SK-N-MC (cell line): ENCODE measurements around the gene CCDC187.

Source experiments
- DNase-seq: peaks from one replicate; pipeline ENCODE4 v3.0.0-alpha.2; 2011; ENCODE audit warnings: low read depth, low spot score
- H3K27ac ChIP-seq: fragments of 200-600 bp; sonication (generic); 2 replicates; pipeline ENCODE4 v1.5.1; 2016; ENCODE audit warnings: mixed run types
- H3K36me3 ChIP-seq: fragments of 200-600 bp; sonication (generic); 2 replicates; pipeline ENCODE4 v1.6.1; 2017; ENCODE audit warnings: antibody characterized with exemption, low read length, mixed read lengths; ENCODE audit not compliant: insufficient read depth
- H3K4me3 ChIP-seq: fragments of 200-600 bp; sonication (generic); 2 replicates; pipeline ENCODE4 v1.5.1; 2016
- H3K9ac ChIP-seq: fragments of 200-600 bp; sonication (generic); 2 replicates; pipeline ENCODE4 v1.8.0; 2017; ENCODE audit warnings: mixed run types, mixed read lengths; ENCODE audit not compliant: insufficient read length
- H3K9me3 ChIP-seq: fragments of 200-600 bp; sonication (generic); 2 replicates; pipeline ENCODE4 v1.6.1; 2017; ENCODE audit warnings: low read depth, mild to moderate bottlenecking, antibody characterized with exemption, low read length, moderate library complexity, mixed read lengths
- EZH2 ChIP-seq: fragments of 200-600 bp; sonication (generic); IDR thresholded peaks from one replicate; pipeline ENCODE4 v1.6.1; 2017; ENCODE audit warnings: antibody characterized with exemption
- FOXP2 ChIP-seq: optimal IDR thresholded peaks from 2 replicates; pipeline ENCODE3; 2011; ENCODE audit warnings: mild to moderate bottlenecking, moderate library complexity; ENCODE audit not compliant: insufficient read depth; ENCODE audit errors: extremely low read length, control extremely low read depth
- POLR2AphosphoS5 ChIP-seq: IDR thresholded peaks from 2 replicates; pipeline ENCODE4 v1.6.1; 2012; ENCODE audit warnings: mild to moderate bottlenecking, low read depth, low read length, borderline replicate concordance

CCDC187 gene

GRCh38 chr9:136220017-136220729, 83.7 kb downstream of the CCDC187 start:
- no peak overlapping the region for H3K4me3 ChIP-seq
- no peak for TF ChIP-seq EZH2
- no peak for TF ChIP-seq FOXP2
- TF ChIP-seq POLR2AphosphoS5: no peak
- peaks cover 35% of the 10 kb centered on the region for H3K36me3 ChIP-seq
- no peak overlapping the region for H3K9ac ChIP-seq
- H3K9me3 ChIP-seq: no peaks in the 10 kb centered on the region
- DNase-seq: no peak
- H3K27ac ChIP-seq: no peak overlapping the region

- Histone ChIP-seq H3K27ac (no peak overlapping the region), H3K9ac (no peak overlapping the region), H3K4me3 (no peak overlapping the region), H3K36me3 (peaks cover 38% of the 10 kb centered on the region), H3K9me3 (no peaks in the 10 kb centered on the region)
- TF ChIP-seq FOXP2 (no peak), POLR2AphosphoS5 (no peak), EZH2 (no peak)
- no peak for DNase-seq
These were observed 84.6 kb downstream of the CCDC187 start for GRCh38 chr9:136219276-136219675.

- Histone ChIP-seq H3K36me3 (peaks cover 41% of the 10 kb centered on the region), H3K27ac (no peak overlapping the region), H3K4me3 (no peak overlapping the region), H3K9me3 (no peaks in the 10 kb centered on the region), H3K9ac (no peak overlapping the region)
- TF ChIP-seq POLR2AphosphoS5: no peak
- no peak for TF ChIP-seq EZH2
- TF ChIP-seq FOXP2: no peak
- no peak for DNase-seq
These were observed 85.2 kb downstream of the CCDC187 start for GRCh38 chr9:136218673-136219072.

- TF ChIP-seq POLR2AphosphoS5 (no peak), FOXP2 (no peak), EZH2 (no peak)
- H3K9ac ChIP-seq: no peak overlapping the region
- no peak for DNase-seq
- H3K9me3 ChIP-seq: no peaks in the 10 kb centered on the region
- no peak overlapping the region for H3K27ac ChIP-seq
- H3K4me3 ChIP-seq: no peak overlapping the region
- H3K36me3 ChIP-seq: peaks cover 40% of the 10 kb centered on the region
These were observed 85.6 kb downstream of the CCDC187 start for GRCh38 chr9:136218271-136218670.

- peaks cover 34% of the 10 kb centered on the region for H3K36me3 ChIP-seq
- H3K4me3 ChIP-seq: no peak overlapping the region
- no peak overlapping the region for H3K9ac ChIP-seq
- no peak overlapping the region for H3K27ac ChIP-seq
- no peaks in the 10 kb centered on the region for H3K9me3 ChIP-seq
- no peak for TF ChIP-seq EZH2
- TF ChIP-seq POLR2AphosphoS5: no peak
- DNase-seq: no peak
These were observed 87.2 kb downstream of the CCDC187 start for GRCh38 chr9:136216541-136217244.

- peaks cover 31% of the 10 kb centered on the region for H3K36me3 ChIP-seq
- H3K27ac ChIP-seq: no peak overlapping the region
These were observed 90.2 kb downstream of the CCDC187 start for GRCh38 chr9:136213733-136214132.

GRCh38 chr9:136212345-136212950, 91.4 kb downstream of the CCDC187 start:
- Histone ChIP-seq H3K27ac (no peak overlapping the region), H3K9me3 (no peaks in the 10 kb centered on the region), H3K9ac (no peak overlapping the region), H3K36me3 (peaks cover 31% of the 10 kb centered on the region), H3K4me3 (no peak overlapping the region)
- TF ChIP-seq EZH2: no peak
- TF ChIP-seq POLR2AphosphoS5: no peak
- TF ChIP-seq FOXP2: no peak
- DNase-seq: no peak

More at GRCh38 chr9:136213733-136214132, 90.2 kb downstream of the CCDC187 start:
- no peaks in the 10 kb centered on the region for H3K9me3 ChIP-seq
- H3K9ac ChIP-seq: no peak overlapping the region
- no peak overlapping the region for H3K4me3 ChIP-seq
- DNase-seq: no peak
- TF ChIP-seq FOXP2 (no peak), EZH2 (no peak)

GRCh38 chr9:136211441-136212344, 92.2 kb downstream of the CCDC187 start:
- H3K4me3 ChIP-seq: no peak overlapping the region
- H3K9me3 ChIP-seq: no peaks in the 10 kb centered on the region
- no peak overlapping the region for H3K27ac ChIP-seq
- DNase-seq: no peak
- peaks cover 31% of the 10 kb centered on the region for H3K36me3 ChIP-seq
- TF ChIP-seq EZH2 (no peak), POLR2AphosphoS5 (no peak), FOXP2 (no peak)
- no peak overlapping the region for H3K9ac ChIP-seq
